ENCODE data around the gene PCDHGC4. TPM values are rescaled to one million over a fixed set of nuclear protein-coding genes. Genes with fewer than 3 reads are reported as not detected.

Gene PCDHGC4
- 0.37 TPM in 1 of 2 replicates, not detected in the other for total RNA-seq

DNA sequence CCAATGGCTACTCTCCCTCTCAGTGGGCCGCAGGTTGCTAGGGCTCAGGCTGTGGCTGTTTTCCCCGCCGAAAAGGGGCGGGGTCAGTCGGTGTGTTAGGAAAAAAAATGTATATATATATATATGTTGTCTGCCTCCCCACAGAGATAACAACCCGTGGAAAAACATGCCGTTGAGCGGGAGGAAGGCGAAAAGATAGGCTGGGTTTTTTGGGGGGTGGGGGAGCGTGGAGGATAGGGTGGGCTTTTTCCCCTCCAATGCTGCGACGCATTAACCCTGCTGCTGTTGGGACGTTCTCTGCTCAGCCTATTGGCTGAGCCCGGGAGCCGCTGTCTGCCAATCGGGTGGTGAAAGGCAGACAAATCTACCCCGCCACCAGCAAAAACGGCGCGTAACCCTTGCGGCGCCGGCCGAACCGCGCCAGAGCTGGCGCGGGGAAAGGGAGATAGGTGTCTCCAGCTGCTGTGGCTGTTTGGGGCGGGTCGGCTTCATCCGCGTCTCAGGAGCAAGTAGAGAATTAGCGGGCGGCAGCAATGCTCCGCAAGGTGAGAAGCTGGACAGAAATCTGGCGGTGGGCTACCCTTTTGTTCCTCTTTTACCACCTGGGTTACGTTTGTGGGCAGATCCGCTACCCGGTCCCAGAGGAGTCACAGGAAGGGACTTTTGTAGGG lies at the start of gene PCDHGC4:
Gene PCDHGC4 (plus strand): TSS at position 390 of the 671 bp plus-strand sequence. CDS start 144 bp downstream, at position 534.
- intact Hi-C loops (cut with micrococcal nuclease) = loop anchor here (1.0 kb wide), 1 partner anchor 8 kb away; no protein-coding TSS in a partner anchor

DNA sequence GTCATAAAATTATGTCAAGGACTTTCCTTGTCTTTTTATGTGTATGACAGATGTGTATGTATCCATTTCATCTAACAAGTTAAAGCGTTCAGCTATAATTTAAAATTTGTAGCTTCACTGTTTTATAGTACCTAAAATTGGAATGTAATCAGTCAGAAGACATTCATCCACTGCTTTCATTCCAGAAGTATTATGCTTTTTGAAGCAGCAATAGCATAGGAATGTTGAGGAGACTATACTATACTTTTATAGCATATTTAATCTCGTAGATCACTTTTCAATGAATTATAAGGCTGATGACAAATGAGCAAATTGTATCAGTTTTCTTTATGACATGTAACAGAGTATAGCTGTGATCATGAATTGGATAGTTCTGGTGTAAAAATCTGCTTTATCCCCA lies 47.6 kb upstream of the PCDHGC4 start:
- intact Hi-C loops (cut with micrococcal nuclease) = no loop called here

DNA sequence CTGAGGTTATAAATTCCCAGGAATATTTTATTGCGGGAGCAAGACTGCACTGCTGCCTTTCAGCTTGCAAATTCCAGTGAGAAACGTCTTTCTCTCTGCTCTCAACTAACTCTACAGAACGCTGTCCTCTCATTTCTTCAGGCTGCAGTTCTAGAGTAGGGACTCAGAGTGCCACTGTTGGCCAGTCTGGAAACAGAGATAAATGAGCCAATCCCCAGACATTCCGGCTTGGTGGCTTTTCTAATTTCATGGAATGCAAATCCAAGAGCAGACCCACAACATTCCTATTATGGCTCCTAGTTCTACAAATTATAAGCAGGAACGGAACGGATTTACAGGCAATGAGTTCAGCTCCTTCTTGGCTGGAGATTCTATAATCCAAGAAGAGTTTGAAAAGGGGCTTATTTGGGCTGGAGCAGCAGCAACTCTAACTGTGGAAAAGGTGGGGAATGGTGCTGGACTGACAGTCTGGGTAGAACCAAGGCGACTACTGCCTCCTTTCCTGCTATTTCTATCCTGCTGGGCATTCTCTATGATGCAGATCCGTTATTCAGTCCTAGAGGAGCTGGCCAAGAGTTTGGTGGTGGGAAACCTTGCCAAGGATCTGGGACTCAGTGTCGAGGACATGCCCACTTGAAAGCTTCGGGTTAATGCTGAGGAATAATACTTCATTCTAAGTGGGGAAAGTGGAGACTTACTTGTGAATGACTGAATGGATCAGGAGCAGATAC lies 45.3 kb upstream of the PCDHGC4 start:
- intact Hi-C loops (cut with micrococcal nuclease) = no loop called here

DNA sequence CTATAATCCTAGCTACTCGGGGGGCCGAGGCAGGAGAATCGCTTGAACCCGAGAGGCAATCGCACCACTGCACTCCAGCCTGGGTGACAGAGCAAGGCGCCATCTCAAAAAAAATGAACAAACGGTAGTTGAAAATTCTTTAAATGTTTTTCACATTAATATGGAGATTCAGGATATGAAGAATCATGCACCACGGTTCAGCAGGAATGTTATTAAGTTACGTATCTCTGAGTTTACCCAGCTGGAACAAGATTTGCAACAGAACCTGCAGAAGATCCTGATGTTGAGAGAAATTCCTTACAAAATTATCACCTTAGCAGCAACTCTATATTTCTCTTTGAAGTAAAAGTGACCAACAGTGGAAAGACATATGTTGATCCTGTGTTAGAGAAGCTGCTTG lies 44.5 kb upstream of the PCDHGC4 start:
- intact Hi-C loops (cut with micrococcal nuclease) = no loop called here

DNA sequence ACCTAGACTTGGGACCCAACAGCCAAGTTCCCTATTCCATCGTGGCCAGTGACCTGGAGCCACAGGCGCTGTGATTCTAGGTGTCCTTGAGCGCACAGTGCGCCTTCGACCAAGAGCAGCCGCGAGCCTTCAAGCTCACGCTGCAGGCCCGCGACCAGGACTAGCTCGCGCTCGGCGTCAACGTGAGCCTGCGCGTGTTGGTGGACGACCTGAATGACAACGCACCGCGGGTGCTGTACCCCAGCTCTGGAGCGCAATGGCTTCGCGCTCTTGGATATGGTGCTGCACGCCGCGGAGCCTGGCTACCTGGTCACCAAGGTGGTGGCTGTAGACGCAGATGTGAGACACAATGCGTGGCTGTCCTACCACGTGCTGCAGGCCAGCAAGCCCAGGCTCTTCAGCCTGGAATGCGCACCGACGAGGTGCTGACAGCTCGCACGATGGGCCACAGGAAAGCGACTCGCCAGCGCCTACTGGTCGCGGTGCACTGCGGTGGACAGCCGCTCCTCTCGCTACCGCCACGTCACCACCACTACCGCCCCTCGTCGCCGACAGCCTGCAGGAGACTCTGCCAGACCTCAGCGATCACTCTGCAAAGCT lies 43.2 kb upstream of the PCDHGC4 start:
- intact Hi-C loops (cut with micrococcal nuclease) = no loop called here

DNA sequence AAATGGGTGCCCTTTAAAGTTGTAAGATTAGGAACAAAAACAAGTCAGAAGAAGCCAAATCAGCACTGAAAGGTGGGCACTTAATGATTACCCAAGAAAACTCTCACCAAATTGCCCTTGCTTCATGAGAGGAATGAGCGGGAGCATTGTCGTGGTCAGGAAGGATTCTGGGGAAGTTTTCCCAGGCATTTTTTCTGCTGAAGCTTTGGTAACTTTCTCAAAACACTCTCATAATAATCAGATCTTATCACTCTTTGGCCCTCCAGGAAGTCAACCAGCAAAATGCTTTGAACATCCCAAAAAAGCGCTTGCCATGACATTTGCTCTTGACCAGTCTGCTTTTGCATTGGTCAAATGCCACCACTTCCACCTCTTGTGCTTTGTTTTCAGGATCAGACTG lies 19.5 kb upstream of the PCDHGC4 start:
- intact Hi-C loops (cut with micrococcal nuclease) = no loop called here

DNA sequence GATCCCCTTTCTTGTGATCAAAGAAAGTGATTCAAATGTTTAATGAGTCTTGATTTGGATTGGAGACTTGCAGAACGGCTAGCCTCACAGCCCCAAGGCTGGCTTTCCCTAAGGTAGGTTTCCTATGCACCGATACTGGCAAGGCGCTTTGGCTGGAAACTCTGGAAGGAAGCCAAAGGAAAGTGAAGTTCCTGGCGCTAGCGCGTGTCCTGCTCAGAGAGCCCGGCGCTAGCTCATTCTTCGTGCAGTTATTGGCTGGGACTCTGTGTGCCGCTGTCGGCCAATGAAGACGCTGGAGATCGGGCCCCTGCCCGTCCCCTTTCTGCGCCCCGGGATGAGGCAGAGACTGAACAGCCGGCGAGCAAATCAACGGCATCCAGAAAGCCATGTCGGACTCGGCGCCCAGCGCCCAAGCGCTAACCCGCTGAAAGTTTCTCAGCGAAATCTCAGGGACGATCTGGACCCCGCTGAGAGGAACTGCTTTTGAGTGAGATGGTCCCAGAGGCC lies 9.2 kb upstream of the PCDHGC4 start, which contains the start of gene PCDHGC3:
Gene PCDHGC3 (plus strand): TSS at position 342 of the 507 bp plus-strand sequence. CDS start 151 bp downstream, at position 493.
- intact Hi-C loops (cut with micrococcal nuclease) = loop anchor here (1.0 to 5.0 kb wide), 2 partner anchors 9 to 53 kb away; partner anchors contain the start of gene PCDHGA11

DNA sequence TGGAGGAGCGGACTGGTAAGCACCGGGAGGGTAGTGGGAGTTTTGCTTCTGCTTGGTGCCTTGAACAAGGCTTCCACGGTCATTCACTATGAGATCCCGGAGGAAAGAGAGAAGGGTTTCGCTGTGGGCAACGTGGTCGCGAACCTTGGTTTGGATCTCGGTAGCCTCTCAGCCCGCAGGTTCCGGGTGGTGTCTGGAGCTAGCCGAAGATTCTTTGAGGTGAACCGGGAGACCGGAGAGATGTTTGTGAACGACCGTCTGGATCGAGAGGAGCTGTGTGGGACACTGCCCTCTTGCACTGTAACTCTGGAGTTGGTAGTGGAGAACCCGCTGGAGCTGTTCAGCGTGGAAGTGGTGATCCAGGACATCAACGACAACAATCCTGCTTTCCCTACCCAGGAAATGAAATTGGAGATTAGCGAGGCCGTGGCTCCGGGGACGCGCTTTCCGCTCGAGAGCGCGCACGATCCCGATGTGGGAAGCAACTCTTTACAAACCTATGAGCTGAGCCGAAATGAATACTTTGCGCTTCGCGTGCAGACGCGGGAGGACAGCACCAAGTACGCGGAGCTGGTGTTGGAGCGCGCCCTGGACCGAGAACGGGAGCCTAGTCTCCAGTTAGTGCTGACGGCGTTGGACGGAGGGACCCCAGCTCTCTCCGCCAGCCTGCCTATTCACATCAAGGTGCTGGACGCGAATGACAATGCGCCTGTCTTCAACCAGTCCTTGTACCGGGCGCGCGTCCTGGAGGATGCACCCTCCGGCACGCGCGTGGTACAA lies 8.5 kb upstream of the PCDHGC4 start:
- intact Hi-C loops (cut with micrococcal nuclease) = loop anchor here (1.0 to 5.0 kb wide), 2 partner anchors 8 to 54 kb away; partner anchors contain the start of gene PCDHGA11

DNA sequence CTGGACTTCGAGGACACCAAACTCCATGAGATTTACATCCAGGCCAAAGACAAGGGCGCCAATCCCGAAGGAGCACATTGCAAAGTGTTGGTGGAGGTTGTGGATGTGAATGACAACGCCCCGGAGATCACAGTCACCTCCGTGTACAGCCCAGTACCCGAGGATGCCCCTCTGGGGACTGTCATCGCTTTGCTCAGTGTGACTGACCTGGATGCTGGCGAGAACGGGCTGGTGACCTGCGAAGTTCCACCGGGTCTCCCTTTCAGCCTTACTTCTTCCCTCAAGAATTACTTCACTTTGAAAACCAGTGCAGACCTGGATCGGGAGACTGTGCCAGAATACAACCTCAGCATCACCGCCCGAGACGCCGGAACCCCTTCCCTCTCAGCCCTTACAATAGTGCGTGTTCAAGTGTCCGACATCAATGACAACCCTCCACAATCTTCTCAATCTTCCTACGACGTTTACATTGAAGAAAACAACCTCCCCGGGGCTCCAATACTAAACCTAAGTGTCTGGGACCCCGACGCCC lies 7.7 kb upstream of the PCDHGC4 start:
- intact Hi-C loops (cut with micrococcal nuclease) = loop anchor here (5.0 kb wide), 1 partner anchor 55 kb away; the partner anchor contains the start of gene PCDHGA11

DNA sequence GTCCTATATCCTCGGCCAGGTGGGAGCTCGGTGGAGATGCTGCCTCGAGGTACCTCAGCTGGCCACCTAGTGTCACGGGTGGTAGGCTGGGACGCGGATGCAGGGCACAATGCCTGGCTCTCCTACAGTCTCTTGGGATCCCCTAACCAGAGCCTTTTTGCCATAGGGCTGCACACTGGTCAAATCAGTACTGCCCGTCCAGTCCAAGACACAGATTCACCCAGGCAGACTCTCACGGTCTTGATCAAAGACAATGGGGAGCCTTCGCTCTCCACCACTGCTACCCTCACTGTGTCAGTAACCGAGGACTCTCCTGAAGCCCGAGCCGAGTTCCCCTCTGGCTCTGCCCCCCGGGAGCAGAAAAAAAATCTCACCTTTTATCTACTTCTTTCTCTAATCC lies 7.0 kb upstream of the PCDHGC4 start:
- intact Hi-C loops (cut with micrococcal nuclease) = loop anchor here (5.0 kb wide), 1 partner anchor 56 kb away; the partner anchor contains the start of gene PCDHGA11

DNA sequence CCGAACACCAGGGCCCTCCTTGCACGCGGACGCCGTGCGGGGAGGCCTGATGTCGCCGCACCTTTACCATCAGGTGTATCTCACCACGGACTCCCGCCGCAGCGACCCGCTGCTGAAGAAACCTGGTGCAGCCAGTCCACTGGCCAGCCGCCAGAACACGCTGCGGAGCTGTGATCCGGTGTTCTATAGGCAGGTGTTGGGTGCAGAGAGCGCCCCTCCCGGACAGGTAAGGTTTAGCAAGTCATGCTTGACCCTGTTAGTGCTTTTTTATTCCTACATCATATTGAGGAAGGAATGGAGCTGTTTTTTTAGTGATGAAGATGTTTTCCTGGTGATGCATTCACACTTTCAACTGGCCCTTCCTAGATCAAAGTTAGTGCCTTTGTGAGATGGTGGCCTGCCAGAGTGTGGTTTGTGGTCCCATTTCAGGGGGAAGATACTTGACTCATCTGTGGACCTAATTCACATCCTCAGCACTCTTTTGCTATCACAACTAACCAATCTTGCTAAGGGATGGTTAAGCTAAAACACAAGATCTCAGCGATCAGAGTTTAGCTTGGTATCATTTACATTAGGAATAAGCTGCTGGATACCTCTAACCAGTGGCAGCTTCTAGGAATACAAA lies 6.4 kb upstream of the PCDHGC4 start:
- intact Hi-C loops (cut with micrococcal nuclease) = loop anchor here (5.0 kb wide), 1 partner anchor 56 kb away; the partner anchor contains the start of gene PCDHGA11

DNA sequence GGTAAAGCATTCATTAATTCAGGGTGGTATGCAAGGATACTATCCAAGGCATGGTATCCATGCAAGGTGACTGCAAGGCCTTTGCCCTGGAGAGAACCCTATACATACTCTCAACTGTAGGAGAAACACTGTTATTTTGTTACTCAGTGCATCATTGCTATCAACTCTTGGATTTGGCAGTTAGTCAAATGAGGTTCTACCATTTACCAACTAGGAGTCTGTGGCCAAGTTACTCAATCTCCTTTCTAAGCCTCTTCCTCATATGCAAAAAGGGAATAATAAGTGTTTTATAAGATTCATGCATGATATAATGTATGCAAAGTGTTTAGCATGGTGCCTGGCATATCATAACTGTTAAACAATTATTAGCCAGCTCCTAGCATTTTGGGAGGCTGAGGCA lies 5.1 kb upstream of the PCDHGC4 start:
- intact Hi-C loops (cut with micrococcal nuclease) = loop anchor here (5.0 kb wide), 1 partner anchor 57 kb away; the partner anchor contains the start of gene PCDHGA11

DNA sequence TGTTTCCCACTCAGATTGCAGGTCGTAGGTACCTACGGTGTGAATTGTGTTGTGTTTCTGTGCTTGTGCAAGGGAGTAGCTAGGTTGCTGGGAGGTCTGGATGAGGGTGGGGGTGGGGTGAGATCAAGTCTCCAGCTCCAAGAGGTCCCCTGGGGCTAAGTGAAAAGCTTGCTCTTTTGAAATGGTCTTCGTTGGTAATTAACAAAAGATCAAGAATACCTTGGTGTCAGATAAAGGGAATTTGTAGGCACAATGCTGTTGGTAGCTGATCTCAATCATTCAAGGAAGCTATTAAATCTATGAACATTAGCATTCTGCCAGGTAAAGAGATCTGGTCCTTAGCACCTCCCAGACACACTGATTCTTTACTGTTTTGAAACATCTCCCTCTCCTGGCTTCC lies 928 bp upstream of the PCDHGC4 start:
- intact Hi-C loops (cut with micrococcal nuclease) = loop anchor here (1.0 kb wide), 1 partner anchor 8 kb away; no protein-coding TSS in a partner anchor

DNA sequence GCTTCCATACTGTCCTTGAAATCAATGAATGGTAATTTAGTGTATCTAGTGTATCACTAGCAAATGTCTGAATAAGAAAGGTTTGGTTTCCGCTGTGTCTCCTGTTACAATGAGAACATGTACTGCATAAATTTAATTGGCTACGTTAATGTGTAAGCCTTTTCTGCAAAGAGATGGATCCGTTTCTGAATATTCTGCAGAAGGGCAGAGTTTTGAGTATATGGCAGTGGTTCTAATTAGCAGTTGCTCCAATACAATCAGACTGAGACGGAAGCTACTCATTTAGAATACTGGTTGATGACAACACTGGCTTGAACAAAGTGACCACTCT lies 555 bp upstream of the PCDHGC4 start:
- intact Hi-C loops (cut with micrococcal nuclease) = loop anchor here (1.0 kb wide), 1 partner anchor 8 kb away; no protein-coding TSS in a partner anchor

DNA sequence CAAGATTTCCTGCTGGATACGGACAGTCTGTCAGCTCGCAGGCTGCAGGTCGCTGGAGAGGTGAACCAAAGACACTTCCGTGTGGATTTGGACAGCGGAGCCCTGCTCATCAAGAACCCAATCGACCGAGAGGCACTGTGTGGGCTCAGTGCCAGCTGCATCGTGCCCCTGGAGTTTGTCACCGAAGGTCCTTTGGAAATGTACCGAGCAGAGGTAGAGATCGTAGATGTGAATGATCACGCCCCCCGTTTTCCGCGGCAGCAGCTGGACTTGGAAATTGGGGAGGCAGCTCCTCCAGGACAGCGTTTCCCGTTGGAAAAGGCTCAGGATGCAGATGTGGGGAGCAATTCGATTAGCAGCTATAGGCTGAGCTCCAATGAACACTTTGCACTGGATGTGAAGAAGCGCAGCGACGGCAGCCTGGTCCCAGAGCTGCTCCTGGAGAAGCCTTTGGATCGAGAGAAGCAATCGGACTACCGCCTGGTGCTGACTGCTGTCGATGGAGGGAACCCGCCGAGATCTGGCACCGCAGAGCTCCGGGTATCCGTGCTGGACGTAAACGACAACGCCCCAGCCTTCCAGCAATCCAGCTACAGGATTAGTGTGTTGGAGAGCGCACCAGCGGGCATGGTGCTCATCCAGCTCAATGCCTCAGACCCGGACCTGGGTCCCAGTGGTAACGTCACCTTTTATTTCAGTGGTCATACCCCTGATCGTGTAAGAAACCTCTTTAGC lies 658 bp downstream of the PCDHGC4 start:
- intact Hi-C loops (cut with micrococcal nuclease) = no loop called here

DNA sequence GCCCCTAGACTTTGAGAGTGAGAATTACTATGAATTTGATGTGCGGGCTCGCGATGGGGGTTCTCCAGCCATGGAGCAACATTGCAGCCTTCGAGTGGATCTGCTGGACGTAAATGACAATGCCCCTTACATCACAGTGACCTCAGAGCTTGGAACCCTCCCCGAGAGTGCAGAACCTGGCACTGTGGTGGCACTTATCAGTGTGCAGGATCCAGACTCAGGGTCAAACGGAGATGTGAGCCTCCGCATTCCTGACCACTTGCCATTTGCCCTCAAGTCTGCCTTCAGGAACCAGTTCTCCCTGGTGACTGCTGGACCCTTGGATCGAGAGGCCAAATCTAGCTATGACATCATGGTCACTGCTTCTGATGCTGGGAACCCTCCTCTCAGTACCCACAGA lies 1.3 kb downstream of the PCDHGC4 start:
- intact Hi-C loops (cut with micrococcal nuclease) = no loop called here

DNA sequence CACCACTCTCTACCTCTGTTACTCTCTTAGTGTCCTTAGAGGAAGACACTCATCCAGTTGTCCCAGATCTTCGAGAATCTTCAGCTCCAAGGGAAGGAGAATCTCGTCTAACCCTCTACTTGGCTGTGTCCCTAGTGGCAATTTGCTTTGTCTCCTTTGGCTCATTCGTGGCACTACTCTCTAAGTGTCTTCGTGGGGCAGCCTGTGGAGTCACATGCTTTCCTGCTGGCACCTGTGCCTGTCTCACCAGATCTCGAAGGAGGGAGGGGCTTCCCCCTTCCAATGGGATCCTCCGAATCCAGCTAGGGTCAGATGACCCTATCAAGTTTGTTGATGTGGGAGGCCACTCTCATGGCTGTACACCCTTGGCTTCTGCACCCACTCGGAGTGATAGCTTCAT lies 2.3 kb downstream of the PCDHGC4 start:
- intact Hi-C loops (cut with micrococcal nuclease) = no loop called here

DNA sequence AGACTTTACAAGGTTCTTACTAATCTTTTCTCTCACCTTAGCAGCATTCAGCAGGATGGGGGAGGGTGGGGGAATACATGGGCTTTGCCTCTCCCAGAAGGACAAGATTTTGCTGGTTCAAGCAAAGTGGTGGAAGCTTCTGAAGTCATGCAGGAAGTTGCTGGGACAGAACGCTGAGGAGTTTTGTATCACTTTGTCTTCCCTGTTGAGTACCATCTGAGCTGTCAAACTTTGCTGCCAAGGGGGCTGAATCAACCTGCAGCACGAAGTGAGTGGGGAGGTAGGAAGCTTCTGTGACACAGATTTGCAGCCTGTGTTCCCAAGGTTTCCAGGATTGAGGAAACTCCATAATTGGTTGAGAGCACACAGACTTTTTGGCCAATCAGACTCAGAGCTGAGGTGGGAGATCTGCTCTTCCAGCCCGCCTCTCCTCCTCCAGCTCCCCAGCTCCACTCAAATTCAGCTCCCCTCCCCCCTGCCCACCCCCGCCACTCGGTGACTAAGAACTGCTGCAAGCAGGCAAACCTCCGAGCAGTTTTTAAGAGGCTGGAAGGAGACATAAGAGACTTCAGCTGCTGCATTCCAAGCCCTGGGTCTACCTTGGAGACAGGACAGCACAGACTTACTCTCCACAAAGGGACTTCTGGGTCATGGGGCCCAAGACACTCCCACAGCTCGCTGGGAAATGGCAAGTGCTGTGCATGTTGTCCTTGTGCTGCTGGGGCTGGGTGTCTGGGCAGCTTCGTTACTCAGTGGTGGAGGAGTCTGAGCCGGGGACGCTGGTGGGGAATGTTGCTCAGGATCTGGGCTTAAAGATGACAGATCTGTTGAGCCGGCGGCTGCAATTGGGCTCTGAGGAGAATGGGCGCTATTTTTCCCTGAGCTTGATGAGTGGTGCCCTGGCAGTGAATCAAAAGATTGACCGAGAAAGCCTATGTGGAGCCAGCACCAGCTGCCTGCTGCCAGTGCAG lies 4.0 kb downstream of the PCDHGC4 start, which contains the start of gene PCDHGC5:
Gene PCDHGC5 (plus strand): TSS at position 491 of the 971 bp plus-strand sequence. CDS start 160 bp downstream, at position 651.
- intact Hi-C loops (cut with micrococcal nuclease) = no loop called here

All from T-helper 1 cell treated with Interleukin-12 subunit alpha and Interleukin-12 subunit beta and Interleukin-4 antibody, amounts not matched to agents 30 ng/mL and 1 ng/mL, for 36 hours (primary cell).